ENCODE measurements around the gene PAWR.

PAWR gene

DNA sequence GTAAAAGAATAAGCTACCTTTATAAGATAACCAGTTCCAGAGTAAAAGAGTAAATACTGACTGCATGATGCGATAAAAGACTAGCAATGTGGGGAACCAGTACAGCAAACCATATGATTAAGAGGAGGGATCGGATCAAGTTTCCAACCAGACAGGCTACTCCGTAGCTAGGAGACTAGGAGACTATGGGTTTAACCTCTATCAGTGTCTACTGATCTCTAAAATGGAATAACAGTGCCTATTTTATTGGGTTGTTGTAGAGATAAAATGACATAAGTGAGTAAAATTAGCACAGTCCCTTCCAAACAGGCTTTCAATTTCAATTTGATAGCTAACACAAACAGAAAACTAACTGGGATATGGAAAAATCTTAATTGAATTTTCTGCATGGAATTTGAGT, 76.0 kb downstream of the PAWR start:
- Mint-ChIP-seq H3K27ac (no peak overlapping the region), H3K27me3 (ENCODE audit: low read depth) (no peaks in the 10 kb centered on the region), H3K4me3 (no peak overlapping the region), H3K4me1 (no peaks in the 10 kb centered on the region), H3K9me3 (no peaks in the 10 kb centered on the region), H3K36me3 (ENCODE audit: low read depth) (peaks cover 23% of the 10 kb centered on the region)
- TF ChIP-seq, protein P1, sequence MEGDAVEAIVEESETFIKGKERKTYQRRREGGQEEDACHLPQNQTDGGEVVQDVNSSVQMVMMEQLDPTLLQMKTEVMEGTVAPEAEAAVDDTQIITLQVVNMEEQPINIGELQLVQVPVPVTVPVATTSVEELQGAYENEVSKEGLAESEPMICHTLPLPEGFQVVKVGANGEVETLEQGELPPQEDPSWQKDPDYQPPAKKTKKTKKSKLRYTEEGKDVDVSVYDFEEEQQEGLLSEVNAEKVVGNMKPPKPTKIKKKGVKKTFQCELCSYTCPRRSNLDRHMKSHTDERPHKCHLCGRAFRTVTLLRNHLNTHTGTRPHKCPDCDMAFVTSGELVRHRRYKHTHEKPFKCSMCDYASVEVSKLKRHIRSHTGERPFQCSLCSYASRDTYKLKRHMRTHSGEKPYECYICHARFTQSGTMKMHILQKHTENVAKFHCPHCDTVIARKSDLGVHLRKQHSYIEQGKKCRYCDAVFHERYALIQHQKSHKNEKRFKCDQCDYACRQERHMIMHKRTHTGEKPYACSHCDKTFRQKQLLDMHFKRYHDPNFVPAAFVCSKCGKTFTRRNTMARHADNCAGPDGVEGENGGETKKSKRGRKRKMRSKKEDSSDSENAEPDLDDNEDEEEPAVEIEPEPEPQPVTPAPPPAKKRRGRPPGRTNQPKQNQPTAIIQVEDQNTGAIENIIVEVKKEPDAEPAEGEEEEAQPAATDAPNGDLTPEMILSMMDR (IDR thresholded peaks at IDR 0.05; ENCODE audit: unreplicated experiment in 3 of 3), result no peak

DNA sequence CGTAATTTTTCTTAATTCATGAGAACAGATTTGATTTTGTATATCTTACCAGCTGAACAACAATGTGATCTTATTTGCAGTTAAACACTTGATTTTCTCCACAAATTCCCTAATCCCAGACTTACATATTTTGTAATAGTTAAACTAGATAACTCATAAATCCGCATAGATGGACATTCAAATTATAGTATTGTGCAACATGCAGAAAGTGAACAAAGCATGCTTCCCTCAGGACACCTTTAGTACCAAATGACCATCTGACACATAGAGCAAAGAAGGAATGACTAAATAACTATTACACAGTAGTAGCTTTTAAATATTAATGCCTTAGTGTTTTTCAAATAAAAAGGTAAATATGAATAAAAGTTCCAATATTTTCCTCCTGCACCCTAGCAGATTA, 88.9 kb downstream of the PAWR start:
- TF ChIP-seq, protein P1 (IDR thresholded peaks at IDR 0.05; ENCODE audit: unreplicated experiment in 3 of 3), result no peak
- H3K4me1 Mint-ChIP-seq, result no peaks in the 10 kb centered on the region
- no peaks in the 10 kb centered on the region for H3K9me3 Mint-ChIP-seq
- no peaks in the 10 kb centered on the region for H3K27me3 Mint-ChIP-seq (ENCODE audit: low read depth)
- no peak overlapping the region for H3K4me3 Mint-ChIP-seq
- H3K27ac Mint-ChIP-seq, result no peak overlapping the region
- H3K36me3 Mint-ChIP-seq (ENCODE audit: low read depth), result peaks cover 10% of the 10 kb centered on the region

DNA sequence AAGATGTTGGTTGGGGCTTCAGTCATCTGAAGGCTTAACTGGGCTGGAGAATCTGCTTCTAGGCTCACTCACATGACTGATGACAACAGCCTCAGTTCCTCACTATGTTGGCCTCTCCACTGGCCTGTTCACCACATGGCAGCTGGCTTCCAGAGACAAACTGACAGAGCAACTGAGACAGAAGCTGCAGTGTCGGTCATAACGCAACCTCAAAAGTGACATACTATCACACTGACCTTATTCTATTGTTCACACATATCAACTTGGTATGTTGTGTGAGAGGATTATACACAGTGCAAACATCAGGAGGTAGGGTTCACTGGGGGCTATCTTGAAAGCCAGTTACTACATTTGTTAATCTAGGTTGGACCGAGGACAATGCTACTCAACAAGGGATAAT, 92.9 kb downstream of the PAWR start:
- no peaks in the 10 kb centered on the region for H3K27me3 Mint-ChIP-seq (ENCODE audit: low read depth)

DNA sequence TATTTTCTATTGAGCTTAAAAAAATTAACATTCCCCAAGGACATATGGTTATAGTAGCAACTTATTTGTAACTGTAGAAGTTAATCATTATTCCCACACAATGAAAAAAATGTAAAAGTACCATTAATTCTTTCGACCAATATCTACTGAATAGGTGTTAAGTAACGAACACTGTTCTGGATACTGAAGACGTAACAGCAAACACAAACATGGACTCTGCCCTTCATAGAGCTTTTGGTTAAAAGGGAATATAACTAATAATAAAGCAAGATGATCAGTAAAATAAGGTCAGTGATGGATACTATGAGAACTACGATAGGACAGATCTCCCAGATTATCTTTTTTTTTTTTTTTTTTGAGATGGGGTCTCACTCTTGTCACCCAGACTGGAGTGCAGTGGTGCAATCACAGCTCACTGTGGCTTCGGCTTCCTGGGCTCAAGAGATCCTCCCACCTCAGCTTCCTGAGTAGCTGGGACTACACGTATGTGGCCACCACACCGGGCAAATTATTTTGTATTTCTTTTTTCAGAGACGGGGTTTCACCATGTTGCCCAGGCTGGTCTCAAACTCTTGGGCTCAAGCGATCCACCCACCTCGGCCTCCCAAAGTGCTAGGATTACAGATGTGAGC, 93.9 kb downstream of the PAWR start:
- Mint-ChIP-seq H3K4me3 (no peak overlapping the region), H3K36me3 (ENCODE audit: low read depth) (peaks cover 12% of the 10 kb centered on the region), H3K27ac (no peak overlapping the region), H3K27me3 (ENCODE audit: low read depth) (no peaks in the 10 kb centered on the region), H3K4me1 (no peaks in the 10 kb centered on the region), H3K9me3 (no peaks in the 10 kb centered on the region)
- TF ChIP-seq, protein P1 (IDR thresholded peaks at IDR 0.05; ENCODE audit: unreplicated experiment in 3 of 3), result no peak

More for the DNA sequence above, 92.9 kb downstream of the PAWR start:
- Mint-ChIP-seq H3K4me1 (no peaks in the 10 kb centered on the region), H3K9me3 (no peaks in the 10 kb centered on the region), H3K4me3 (no peak overlapping the region), H3K27ac (no peak overlapping the region), H3K36me3 (ENCODE audit: low read depth) (peaks cover 14% of the 10 kb centered on the region)
- TF ChIP-seq, protein P1 (IDR thresholded peaks at IDR 0.05; ENCODE audit: unreplicated experiment in 3 of 3), result no peak

DNA sequence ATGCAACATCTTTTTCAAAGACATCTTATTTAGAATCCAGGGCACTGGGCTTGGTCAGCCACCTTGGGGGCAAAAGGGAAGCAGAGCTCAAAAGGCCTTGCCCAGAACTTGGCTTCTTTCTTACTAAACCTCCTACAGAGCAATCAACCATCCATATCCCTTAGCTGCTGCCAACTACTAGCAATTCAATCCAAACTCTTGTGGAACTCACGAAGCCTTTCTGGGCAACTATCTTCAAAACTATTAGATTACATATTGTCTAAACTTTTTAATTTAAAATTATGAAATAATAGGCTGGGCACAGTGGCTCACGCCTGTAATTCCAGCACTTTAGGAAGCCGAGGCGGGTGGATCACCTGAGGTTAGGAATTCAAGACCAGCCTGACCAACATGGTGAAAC, 95.5 kb downstream of the PAWR start:
- no peaks in the 10 kb centered on the region for H3K9me3 Mint-ChIP-seq
- H3K27me3 Mint-ChIP-seq (ENCODE audit: low read depth), result no peaks in the 10 kb centered on the region
- TF ChIP-seq, protein P1 (IDR thresholded peaks at IDR 0.05; ENCODE audit: unreplicated experiment in 3 of 3), result no peak
- no peaks in the 10 kb centered on the region for H3K4me1 Mint-ChIP-seq
- no peak overlapping the region for H3K4me3 Mint-ChIP-seq
- no peak overlapping the region for H3K27ac Mint-ChIP-seq
- peaks cover 16% of the 10 kb centered on the region for H3K36me3 Mint-ChIP-seq (ENCODE audit: low read depth)

DNA sequence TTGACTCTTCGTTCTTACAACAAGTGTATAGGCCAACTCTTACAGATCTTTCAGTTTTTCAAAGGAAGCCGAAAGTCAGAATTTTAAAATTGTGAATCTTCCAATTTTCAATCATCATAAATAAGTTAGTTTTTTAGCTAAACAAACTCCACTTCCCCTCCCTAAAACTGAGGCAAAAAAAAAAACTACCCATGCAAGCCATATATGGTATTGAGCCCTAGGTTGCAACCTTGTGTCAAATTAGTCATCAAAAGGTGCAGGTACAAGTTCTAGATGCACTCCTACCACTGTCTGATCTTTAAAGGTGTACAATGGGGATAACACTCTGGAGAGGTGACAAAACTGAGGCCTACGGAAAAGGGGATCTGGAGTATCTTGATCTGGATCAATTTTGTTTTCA, 97.9 kb downstream of the PAWR start:
- Mint-ChIP-seq H3K36me3 (ENCODE audit: low read depth) (peaks cover 16% of the 10 kb centered on the region), H3K27me3 (ENCODE audit: low read depth) (no peaks in the 10 kb centered on the region), H3K27ac (no peak overlapping the region), H3K4me1 (peaks cover 6% of the 10 kb centered on the region), H3K4me3 (no peak overlapping the region), H3K9me3 (no peaks in the 10 kb centered on the region)
- TF ChIP-seq, protein P1 (IDR thresholded peaks at IDR 0.05; ENCODE audit: unreplicated experiment in 3 of 3), result no peak

All from nephron (organoid).